ENCODE data around the gene EDNRA.

Gene EDNRA

DNA sequence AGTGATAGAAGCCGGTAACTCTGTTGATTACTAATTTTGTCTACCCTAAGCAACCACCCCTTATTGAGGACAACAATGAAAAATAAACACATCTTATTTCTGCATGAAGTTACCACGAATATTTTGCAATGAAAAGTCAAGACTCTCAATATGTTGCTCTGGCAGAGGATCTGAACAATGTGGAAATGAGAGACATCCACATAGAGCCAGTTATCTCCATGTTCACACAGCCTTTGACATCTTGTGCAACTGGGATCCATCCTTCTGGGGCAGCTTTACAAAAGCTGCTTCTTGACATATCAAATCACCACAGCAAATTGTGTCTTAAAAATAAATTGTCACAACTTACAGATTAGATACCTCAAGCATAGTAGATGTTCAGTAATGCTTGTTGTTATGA, 10.2 kb downstream of the EDNRA start:
- no peak overlapping the region for H3K4me3 ChIP-seq (replicated peaks; ENCODE audit: low read depth, low read length)
- no peaks in the 10 kb centered on the region for H3K36me3 ChIP-seq (ENCODE audit: control insufficient read depth, insufficient read depth, low read length)
- no peaks in the 10 kb centered on the region for H3K27me3 ChIP-seq (replicated peaks; ENCODE audit: control insufficient read depth, insufficient read depth, low read length)
- no peak for DNase-seq (ENCODE audit: extremely low read depth, insufficient read length)
- no peak for TF ChIP-seq CTCF (IDR thresholded peaks at IDR 0.05; ENCODE audit: insufficient read depth, low read length, poor library complexity, severe bottlenecking)

DNA sequence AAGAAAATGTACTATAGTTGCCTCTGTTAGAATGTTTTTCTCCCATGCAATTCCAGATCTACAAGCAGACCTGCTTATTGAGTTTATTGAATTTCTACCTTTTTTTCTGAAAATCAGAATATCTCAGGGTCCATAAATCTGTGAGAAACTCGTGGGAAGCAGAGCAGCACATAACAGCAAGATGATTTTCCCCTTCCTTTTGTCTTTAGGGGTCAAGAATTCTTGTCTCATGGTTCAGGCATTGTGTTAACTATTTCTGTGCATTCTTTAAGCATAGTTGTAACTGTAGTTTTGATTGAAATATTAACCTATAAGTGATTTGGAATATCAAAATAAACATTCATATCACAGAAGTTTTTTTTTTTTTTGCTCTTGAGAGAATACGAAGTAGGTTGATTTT, 11.4 kb downstream of the EDNRA start:
- Histone ChIP-seq H3K27me3 (replicated peaks; ENCODE audit: control insufficient read depth, insufficient read depth, low read length) (no peaks in the 10 kb centered on the region), H3K4me3 (replicated peaks; ENCODE audit: low read depth, low read length) (no peak overlapping the region), H3K36me3 (ENCODE audit: control insufficient read depth, insufficient read depth, low read length) (no peaks in the 10 kb centered on the region)
- TF ChIP-seq CTCF (IDR thresholded peaks at IDR 0.05; ENCODE audit: insufficient read depth, low read length, poor library complexity, severe bottlenecking) = no peak
- DNase-seq (ENCODE audit: extremely low read depth, insufficient read length) = no peak

DNA sequence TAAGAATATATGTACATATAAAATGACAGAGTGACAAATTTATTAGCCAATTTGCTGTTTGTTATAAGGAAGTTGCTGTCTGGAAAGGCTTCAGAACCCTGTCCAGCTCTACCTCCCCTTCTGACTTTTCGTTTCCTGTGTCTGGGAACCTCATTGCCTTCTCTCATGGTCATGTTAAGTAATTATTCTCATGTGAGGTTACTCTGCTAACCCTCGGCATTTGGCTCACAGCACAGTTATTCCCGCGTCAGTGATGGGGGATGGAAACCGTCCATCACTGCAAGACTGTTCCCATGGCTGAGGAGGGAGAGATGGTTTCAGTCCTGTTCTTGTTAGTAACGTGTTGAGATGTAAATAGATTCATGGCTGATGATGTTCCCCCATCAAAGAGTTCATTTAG, 11.9 kb downstream of the EDNRA start:
- DNase-seq (ENCODE audit: extremely low read depth, insufficient read length) = no peak
- no peaks in the 10 kb centered on the region for H3K36me3 ChIP-seq (ENCODE audit: control insufficient read depth, insufficient read depth, low read length)
- no peak for TF ChIP-seq CTCF (IDR thresholded peaks at IDR 0.05; ENCODE audit: insufficient read depth, low read length, poor library complexity, severe bottlenecking)
- no peak overlapping the region for H3K4me3 ChIP-seq (replicated peaks; ENCODE audit: low read depth, low read length)
- no peaks in the 10 kb centered on the region for H3K27me3 ChIP-seq (replicated peaks; ENCODE audit: control insufficient read depth, insufficient read depth, low read length)

DNA sequence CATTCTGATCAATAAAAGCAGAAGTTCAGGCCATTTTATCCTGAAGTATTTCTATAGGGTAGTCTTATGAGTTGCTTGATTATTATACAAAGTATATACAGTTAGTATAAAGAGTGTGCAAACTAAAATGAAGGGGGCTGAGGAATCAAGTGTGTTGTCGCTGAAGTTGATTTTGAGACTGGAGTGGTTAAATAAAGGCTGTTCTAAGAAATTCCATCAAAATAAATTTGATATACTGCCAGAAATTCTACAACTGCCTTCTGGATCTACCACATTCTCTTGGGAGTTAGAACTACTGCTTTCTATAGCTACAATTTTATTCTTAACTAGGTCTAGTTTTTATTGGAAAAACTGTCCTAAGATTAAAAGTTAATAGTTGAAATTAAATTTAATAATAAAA, 12.4 kb downstream of the EDNRA start:
- Histone ChIP-seq H3K36me3 (ENCODE audit: control insufficient read depth, insufficient read depth, low read length) (no peaks in the 10 kb centered on the region), H3K4me3 (replicated peaks; ENCODE audit: low read depth, low read length) (no peak overlapping the region), H3K27me3 (replicated peaks; ENCODE audit: control insufficient read depth, insufficient read depth, low read length) (no peaks in the 10 kb centered on the region)
- TF ChIP-seq CTCF (IDR thresholded peaks at IDR 0.05; ENCODE audit: insufficient read depth, low read length, poor library complexity, severe bottlenecking) = no peak
- DNase-seq (ENCODE audit: extremely low read depth, insufficient read length) = no peak

- no peak for DNase-seq (ENCODE audit: extremely low read depth, insufficient read length)
- no peaks in the 10 kb centered on the region for H3K27me3 ChIP-seq (replicated peaks; ENCODE audit: control insufficient read depth, insufficient read depth, low read length)
- H3K36me3 ChIP-seq (ENCODE audit: control insufficient read depth, insufficient read depth, low read length) = no peaks in the 10 kb centered on the region
- no peak overlapping the region for H3K4me3 ChIP-seq (replicated peaks; ENCODE audit: low read depth, low read length)
- no peak for TF ChIP-seq CTCF (IDR thresholded peaks at IDR 0.05; ENCODE audit: insufficient read depth, low read length, poor library complexity, severe bottlenecking)
These were observed 13.4 kb downstream of the EDNRA start for GRCh38 chr4:147494301-147494700.

DNA sequence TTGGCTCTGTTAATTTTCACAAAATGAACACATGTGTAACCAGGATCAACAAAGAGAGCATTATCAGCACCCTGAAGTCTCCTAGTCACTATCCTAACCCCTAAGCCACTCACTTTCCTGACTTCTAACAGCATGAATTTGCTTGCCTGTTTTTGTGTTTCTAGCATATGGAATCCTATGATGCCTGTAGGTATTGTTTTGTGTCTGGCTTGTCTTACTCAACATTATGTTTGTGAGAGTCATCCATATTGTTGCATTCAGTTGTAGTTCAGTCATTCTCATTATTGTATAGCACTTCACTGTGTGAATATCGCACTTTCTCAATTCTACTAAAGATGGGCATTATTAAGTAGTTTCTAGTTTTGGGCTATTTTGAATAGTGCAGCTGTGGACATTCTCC, 15.6 kb downstream of the EDNRA start:
- Histone ChIP-seq H3K36me3 (ENCODE audit: control insufficient read depth, insufficient read depth, low read length) (no peaks in the 10 kb centered on the region), H3K27me3 (replicated peaks; ENCODE audit: control insufficient read depth, insufficient read depth, low read length) (no peaks in the 10 kb centered on the region), H3K4me3 (replicated peaks; ENCODE audit: low read depth, low read length) (no peak overlapping the region)
- TF ChIP-seq CTCF (IDR thresholded peaks at IDR 0.05; ENCODE audit: insufficient read depth, low read length, poor library complexity, severe bottlenecking) = no peak
- no peak for DNase-seq (ENCODE audit: extremely low read depth, insufficient read length)

All from GM06990 (cell line).